Measurements from ENCODE around the gene TFDP2.
"Not testable (repeated sequence)": the region's sequence is repeated elsewhere in the genome, so short reads cannot be mapped to it uniquely, and the experiment has no call there.

TFDP2 gene

GRCh38 chr3:141959589-141960554, 189.5 kb downstream of the TFDP2 start:
- DNase-seq, result no peak

DNA sequence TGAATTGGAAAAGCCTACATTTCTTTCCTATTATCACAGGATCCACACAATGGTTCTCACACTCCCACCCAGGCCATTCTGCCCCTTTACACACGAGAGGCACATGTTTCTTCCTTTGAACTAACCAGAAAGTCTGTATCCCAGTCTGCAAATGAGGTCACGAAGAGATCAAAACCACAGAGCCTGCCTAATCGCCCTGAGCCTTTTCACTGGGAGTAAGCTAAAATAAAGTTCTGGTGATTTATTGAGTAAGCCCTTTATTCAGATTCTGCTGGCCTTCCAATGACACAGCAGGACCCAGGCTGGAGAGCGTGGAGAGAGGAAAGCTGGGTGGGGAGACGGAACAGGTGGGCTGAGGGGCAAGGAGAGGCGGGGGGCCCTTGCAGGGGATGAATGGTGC, 194.2 kb downstream of the TFDP2 start:
- DNase-seq, result no peak

- no peak for DNase-seq
Measured at GRCh38 chr3:141952611-141953010, 196.7 kb downstream of the TFDP2 start.

DNA sequence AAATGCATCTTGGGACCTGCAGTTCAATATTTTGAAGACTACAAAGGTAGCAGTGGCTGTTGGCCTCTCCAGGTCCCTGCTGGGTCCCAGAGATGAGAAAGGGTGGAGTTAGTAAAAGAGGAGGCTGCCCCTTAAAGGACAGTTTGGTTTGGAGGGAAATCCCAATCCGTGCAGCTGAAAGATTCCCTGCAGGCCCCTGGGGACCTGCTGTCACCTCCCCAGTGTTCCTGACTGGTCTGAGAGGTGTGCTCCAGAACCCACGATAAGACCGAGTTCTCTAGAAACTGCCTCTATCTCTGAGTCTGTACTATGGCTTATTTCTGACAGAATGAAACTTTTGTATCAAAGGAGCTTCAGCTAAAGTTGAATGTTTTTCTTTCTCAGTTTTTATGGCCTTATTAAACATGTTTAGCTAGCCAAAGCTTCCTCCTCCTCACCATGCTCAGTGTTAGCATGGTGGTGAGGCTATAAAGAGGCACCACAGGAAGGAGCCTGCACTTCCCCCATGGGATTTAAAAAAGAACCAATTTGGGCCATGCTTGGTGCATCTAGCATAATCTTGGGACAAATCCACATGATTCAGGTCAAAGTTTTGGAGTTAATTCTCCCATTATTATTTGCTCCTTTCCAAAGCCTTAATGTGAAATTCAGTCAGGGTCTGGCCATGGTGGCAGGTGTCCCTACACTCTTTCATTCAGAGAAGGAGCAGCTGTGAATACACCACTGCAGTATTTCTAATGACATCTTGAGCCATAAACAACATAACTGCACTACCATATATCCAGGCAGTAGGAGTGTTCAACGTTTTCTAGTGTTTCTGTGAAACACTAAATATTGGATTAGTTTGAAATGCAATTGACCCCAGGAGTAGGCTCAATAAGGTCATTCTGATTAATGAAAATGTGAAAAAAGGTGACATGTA, 198.5 kb downstream of the TFDP2 start:
- no peak for DNase-seq

DNA sequence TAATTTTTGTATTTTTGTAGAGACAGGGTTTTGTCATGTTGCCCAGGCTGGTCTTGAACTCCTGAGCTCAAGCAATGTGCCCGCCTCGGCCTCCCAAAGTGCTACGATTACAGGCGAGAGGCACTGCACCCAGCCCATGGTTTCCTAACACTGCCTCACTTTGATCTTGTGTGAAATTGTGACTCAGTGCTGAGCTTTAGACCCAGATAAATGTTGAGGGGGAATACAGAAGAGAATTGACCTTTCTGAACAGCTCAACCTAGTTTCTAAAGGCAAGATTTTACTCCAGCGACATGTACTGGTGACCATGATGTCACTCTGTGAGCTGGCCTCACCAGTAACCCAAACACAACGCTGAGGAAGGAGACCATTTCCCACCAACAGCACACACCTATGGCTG, 199.4 kb downstream of the TFDP2 start:
- DNase-seq, result no peak

DNA sequence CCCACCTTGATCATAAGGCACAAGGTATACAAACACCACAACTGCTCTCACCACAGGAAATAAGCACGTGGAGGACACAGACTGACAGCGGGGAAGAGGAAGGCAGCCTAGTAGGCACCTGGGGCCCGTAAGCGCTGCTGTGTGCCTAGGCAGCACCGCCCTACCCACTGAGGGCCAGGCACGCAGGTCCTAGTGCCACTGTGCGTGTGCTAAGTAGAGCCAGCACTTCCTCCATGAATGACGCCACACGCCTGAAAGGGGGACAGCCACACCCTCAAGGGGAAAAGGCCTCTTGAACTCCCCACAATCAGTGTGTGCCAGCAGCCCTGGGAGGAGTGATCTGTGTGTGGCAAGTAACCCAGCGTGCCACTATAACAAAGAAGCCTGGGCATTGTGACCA, 199.9 kb downstream of the TFDP2 start:
- no peak for DNase-seq

DNA sequence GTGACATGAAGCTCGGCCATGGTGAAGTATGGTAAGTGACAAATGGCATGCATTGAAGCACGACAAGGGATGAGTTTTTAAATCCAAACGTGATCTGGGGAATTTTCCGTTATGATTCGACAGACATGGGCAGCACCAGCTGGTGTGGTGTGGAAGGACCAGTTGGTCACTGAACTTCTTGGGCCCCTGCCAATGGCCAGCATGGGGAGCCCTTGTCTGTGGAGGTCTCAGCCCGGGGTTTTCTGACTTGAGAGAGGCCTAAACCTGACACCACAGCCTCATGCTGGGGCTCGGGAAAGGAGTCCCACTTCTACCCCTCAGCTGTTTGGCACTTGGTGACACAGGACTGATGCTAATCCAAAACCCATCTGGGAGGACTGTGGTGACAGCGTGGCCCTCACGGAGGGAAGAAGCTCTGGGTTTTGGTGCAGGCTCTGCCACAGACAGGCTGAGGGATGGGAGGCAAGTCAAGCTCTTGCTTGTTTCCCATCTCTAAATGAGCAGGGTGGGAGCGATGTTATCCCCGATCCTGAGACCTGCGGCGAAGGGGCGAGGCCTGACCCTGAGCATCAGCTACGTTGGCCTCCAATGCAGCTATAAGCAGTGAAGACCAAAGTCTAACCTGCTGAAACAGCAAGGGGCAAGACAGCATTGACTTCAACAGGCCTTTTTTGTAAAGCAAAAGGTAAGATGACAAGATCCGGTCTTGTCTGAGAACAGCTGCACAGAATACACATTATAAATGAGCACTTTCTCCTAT, 203.4 kb downstream of the TFDP2 start:
- no peak for DNase-seq

DNA sequence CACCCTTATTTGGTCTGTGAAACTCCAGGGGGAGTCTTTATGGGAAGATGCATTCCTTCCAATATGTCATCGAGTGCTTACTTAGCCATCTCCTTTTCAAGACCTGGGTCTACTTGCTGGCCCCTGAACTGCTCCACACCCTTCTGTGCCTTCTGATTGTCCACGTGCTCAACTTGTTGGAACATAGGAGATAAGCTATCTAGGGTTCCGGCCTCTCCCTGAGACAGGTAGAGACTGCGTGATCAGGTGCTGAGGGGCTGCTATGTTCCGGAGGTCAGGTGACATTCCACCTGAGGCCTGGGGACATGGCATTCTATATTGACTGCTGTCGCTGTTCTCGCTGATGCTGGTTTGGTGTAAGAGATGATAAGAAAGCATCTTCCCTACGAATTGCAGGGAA, 207.3 kb downstream of the TFDP2 start:
- no peak for DNase-seq

- no peak for DNase-seq
Measured at GRCh38 chr3:141941093-141941492, 208.3 kb downstream of the TFDP2 start.

DNA sequence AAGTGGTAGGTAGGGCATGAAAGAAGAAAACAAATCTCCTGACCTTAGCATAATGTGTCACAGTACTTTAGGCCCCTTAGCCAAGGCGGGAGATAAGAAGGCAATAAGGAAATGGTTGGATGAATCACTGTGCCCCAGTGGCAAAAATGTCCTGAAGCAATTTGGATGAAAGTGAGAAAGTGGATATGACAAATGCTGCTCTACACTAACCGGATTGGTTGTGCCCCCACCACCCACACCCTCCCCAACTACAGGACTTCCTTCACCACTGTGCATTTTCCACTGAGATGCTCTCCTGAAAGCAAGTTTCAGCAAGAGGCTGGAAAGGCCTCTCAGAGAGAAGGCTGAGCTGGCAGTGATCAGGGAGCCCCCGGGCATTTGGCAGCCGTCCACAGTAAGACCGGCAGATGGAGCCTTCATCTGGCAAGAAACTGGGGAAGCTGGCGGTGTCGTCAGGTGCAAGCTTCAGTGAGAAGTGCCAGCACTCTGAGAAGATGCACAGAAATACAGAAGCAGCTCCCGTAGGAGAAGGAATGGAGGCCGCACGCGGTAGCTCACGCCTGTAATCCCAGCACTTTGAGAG, 209.1 kb downstream of the TFDP2 start:
- DNase-seq, result no peak

DNA sequence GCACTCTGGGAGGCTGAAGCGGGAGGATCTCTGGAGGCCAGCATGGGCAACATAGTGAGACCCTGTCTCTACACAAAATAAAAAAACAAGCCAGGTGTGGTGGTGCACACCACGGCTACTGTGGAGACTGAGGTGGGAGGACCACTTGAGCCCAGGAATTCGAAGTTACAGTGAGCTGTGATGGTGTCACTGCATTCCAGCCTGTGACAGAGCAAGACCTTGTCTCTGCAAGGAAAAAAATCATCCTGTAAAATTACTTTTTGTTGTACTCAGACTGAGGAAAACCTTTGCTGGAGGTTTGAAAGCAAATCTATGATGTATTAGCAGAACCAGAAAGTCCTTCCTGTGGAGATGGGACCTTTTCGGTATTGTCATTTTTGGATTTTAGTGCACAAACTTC, 209.6 kb downstream of the TFDP2 start:
- no peak for DNase-seq

DNA sequence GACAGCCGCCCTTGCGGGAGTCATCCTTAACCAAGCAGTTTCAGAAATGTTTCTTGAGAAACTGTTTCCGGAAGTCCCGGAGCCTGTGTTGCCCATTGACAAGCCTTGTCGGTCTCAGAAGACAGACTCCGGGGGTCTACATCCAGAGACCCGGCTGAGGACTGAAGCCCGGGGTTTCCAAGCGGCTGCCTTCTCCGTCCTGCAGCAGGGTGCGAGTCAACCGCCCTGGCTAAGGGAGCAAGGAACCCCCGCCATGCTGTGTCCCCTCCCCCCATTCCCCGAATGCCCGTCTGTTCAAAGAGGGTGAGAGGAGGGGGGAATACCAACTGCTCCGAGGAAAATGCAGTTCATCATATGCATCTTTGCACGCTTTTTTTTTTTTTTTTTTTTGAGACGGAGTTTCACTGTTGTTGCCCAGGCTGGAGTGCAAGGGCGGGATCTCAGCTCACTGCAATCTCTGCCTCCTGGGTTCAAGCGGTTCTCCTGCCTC, 211.3 kb downstream of the TFDP2 start:
- no peak for DNase-seq

GRCh38 chr3:141934354-141934753, 215.0 kb downstream of the TFDP2 start:
- no peak for DNase-seq

- DNase-seq, result no peak
Measured at GRCh38 chr3:141933421-141934300, 215.7 kb downstream of the TFDP2 start.

- DNase-seq, result no peak
Measured at GRCh38 chr3:141930801-141931200, 218.5 kb downstream of the TFDP2 start.

- DNase-seq, result no peak
Measured at GRCh38 chr3:141929341-141929995, 219.9 kb downstream of the TFDP2 start.

DNA sequence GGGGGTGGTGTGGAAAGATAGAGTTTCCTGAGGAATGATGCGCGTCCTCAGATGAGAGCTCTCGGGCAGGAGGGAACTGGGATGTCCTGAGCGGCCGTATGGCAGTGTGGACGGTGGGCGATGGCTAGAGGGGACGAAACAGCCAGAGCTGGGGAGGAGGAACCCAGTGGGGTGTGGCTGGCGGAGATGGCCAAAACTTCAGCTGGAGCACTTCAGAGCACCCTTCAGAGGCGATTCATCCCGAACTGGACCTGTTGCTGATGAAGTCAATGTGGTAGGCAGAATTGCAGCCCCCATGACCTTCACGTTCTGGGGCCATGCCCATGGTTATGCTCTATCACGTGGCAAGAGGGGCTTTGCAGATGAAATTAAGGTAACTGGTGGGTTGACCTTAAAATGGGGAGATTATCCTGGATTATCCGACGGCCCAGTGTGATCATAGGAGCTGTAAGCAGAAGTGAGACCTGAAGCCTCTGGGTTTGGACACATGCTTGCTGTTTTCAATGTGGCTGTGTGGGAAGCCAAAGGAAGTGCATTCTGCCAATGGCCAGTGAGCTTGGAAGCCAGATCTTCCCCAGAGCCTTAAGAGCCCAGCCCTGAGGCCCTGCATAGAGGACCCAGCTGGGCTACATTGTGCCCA, 220.6 kb downstream of the TFDP2 start:
- no peak for DNase-seq

- DNase-seq, result no peak
Measured at GRCh38 chr3:141926929-141927328, 222.4 kb downstream of the TFDP2 start.

GRCh38 chr3:141925677-141926076, 223.7 kb downstream of the TFDP2 start:
- not testable (repeated sequence) for DNase-seq

DNA sequence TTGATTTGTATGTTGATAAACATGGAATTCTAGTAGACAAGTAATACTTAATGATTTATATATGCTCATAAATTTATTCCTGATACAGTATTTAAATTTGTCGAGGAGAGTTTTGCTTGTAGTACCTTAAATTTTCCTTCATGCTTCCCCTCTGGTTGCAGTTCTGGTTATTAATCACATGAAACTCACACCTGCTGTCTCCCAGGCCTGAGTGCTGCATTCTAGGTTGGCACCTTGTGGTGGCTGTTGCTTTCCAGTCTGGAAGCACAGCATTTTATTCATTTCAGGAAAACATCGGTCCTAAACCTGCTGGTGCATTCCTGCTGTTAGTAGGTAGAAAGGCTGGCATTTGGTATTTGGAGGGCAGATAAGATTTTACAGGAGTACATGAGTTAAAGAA, 228.0 kb downstream of the TFDP2 start:
- DNase-seq, result no peak

All from stimulated activated naive CD4-positive, alpha-beta T cell (primary cell).